ENCODE data around the gene HID1.

GRCh38 chr17:74907012-74907411, 65.5 kb downstream of the HID1 start:
- TF ChIP-seq CTCF (IDR thresholded peaks at IDR 0.05) (no peak), POLR2A (IDR thresholded peaks at IDR 0.05) (no peak)
